NK-92 (cell line): ENCODE data around the gene TBC1D5.
"Not testable (repeated sequence)": the region's sequence is repeated elsewhere in the genome, so short reads cannot be mapped to it uniquely, and the experiment has no call there.

ENCODE experiments used
- DNase-seq: peaks from one replicate; lab custom pipeline; 2025; ENCODE audit not compliant: unreplicated experiment; lab: John Stamatoyannopoulos, UW

TBC1D5 gene

DNA sequence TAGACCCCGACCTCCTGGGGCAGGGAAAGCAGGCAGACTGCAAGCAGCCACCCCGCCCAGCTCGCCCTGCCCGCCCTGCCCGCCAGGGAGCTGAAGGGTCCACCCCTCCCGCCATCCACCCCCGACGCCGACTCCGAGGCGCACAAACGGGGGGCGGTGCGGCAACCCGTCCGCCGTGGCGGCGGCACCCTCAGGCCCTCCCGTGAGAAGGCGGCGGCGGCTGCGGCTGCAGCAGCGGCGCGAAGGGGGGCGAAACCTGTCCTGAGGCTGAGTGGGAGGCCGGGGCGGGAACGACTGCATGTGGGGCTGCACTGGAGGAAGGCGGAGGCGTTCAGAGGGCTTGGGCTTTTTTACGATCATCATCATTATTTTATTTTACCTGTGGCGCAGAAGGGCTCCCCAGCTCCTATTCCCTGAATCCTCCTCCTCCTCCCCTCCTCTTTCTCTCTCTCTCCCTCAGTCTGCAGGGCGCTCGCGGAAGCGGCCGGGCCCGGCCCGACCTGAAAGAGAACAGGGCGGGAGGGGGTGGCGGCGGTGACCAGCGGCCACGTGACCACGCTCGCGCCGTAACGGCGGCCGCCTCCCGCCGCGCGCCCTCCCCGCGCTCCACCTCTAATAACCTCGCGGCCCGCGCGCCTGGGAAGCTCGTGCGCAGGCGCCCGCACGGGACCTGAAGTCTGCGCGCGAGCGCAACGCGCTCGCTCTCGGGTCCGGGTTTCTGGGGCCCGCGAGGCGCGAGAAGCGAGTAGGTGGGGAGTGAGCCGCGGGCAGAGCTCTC lies at the start of gene TBC1D5:
TSS of gene TBC1D5 (minus strand) at position 530 of the 778 bp plus-strand sequence. CDS start 234,061 bp downstream, outside the sequence.
- no peak for DNase-seq

DNA sequence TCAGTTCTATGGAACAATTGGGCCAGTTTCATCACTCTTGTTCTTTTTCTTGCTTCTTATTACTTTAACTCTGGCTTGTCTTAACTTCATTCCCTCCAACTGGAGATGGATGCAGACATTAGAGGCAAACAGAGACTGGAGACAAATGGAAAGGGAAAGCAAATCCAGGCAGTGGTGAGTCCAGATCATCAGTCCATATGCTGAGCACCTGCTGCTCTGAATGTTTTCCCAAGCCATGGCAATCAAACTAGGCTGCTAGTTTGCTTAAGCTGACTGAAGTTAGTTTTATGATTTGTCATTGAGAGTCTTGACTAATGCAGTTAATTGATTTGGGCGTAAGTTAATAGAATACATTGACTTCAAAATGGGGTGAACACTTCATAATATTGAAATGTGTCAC lies 41.0 kb upstream of the TBC1D5 start:
- no peak for DNase-seq

DNA sequence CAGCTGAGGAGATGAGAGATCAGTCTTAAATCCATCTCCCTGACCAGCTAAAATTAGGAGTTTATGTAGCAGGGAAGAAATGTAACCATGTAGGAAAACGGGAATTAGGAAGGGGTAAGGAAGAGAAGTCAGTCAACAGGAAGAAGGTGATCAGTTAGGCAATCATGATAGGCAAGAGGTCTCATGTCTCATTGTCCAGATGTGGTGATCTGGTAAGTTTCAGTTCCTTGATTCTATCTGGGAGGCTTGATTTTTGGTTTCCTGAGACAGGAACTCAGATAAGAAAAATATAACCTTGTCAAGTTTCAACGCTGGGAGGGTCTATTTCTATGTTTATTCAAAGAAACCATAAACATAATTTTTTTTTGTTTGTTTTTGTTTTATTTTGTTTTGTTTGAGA lies 40.3 kb upstream of the TBC1D5 start:
- DNase-seq, result no peak

DNA sequence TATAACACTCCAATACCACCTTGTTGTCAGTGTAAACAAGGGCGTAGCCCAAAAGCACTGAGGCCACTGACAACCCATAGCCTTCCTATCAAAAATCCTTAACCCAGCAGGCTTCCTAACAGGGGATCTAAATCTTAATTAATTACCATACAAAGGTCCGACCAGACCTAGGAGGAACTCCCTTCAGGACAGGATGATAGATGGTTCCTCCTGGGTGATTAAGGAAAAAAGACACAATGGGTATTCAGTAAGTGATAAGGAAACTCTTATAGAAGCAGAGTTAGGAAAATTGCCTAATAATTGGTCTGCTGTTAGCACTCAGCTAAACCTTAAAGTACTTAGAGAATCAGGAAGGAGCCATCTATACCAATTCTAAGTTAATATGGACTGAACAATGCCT lies 37.9 kb upstream of the TBC1D5 start:
- DNase-seq, result not testable (repeated sequence)

GRCh38 chr3:17779304-17780250 lies 37.1 kb upstream of the TBC1D5 start:
- not testable (repeated sequence) for DNase-seq

- not testable (repeated sequence) for DNase-seq
Measured at GRCh38 chr3:17777326-17777725, 34.9 kb upstream of the TBC1D5 start.

- no peak for DNase-seq
Measured at GRCh38 chr3:17775073-17775472, 32.6 kb upstream of the TBC1D5 start.

DNA sequence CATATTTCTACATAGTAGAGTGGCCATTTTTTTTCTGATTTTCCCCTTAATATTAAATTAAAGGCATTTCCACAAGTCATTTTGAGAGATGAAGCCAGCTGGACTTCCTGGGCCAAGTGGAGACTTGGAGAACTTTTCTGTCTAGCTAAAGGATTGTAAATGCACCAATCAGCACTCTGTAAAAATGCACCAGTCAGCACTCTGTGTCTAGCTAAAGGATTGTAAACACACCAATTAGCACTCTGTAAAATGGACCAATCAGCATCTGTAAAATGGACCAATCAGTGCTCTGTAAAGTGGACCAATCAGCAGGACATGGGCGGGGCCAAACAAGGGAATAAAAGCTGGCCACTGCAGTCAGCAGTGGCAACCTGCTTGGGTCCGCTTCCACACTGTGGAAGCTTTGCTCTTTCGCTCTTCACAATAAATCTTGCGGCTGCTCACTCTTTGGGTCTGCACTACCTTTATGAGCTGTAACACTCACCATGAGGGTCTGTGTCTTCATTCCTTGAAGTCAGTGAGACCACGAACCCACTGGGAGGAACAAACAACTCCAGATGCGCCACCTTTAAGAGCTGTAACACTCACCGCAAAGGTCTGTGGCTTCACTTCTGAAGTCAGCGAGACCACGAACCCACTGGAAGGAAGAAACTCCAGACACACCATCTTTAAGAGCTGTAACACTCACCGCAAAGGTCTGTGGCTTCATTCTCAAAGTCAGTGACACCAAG lies 31.9 kb upstream of the TBC1D5 start:
- not testable (repeated sequence) for DNase-seq

DNA sequence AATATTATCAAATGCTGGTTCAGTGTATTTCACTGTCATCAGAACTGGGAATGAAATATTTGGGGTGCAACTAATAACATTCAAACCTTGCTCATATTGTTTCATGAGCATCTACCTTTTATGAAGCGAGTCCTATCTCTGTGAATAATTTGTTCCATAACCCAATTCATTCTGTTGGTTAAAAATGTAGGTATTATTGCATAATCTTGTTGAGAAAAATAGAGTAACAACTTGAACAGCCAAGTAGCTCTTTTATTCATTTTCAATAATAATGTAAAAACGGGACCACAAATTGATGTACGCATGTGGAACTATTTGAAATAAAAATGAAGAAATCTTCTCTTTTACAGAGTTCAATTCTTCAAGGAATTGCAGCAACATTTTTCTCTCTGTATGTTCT lies 30.1 kb upstream of the TBC1D5 start:
- no peak for DNase-seq

- DNase-seq, result no peak
Measured at GRCh38 chr3:17771177-17772017, 29.0 kb upstream of the TBC1D5 start.

GRCh38 chr3:17770682-17771081 lies 28.3 kb upstream of the TBC1D5 start:
- DNase-seq, result no peak

- no peak for DNase-seq
Measured at GRCh38 chr3:17765819-17766472, 23.5 kb upstream of the TBC1D5 start.

- no peak for DNase-seq
Measured at GRCh38 chr3:17761563-17761962, 19.1 kb upstream of the TBC1D5 start.

DNA sequence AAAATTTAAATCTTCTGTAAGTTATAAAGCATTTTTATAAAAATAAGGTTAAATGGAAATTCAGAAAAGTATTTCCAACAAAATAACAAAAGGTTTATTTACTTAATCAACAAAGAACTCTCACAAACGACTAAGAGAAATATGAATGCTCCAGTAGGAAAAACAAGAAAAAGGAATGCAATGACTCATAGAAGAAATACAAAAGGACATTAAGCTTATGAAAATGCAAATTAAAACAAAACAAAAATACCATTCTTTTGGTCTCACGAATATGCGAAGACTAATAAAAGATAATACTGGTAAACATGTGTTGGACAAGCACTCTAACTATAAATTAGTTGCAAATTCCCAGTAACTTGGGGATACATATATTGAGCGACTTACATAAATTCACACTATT lies 17.5 kb upstream of the TBC1D5 start:
- DNase-seq, result no peak

- no peak for DNase-seq
Measured at GRCh38 chr3:17755836-17756235, 13.4 kb upstream of the TBC1D5 start.

- DNase-seq, result no peak
Measured at GRCh38 chr3:17753632-17753992, 11.2 kb upstream of the TBC1D5 start.

DNA sequence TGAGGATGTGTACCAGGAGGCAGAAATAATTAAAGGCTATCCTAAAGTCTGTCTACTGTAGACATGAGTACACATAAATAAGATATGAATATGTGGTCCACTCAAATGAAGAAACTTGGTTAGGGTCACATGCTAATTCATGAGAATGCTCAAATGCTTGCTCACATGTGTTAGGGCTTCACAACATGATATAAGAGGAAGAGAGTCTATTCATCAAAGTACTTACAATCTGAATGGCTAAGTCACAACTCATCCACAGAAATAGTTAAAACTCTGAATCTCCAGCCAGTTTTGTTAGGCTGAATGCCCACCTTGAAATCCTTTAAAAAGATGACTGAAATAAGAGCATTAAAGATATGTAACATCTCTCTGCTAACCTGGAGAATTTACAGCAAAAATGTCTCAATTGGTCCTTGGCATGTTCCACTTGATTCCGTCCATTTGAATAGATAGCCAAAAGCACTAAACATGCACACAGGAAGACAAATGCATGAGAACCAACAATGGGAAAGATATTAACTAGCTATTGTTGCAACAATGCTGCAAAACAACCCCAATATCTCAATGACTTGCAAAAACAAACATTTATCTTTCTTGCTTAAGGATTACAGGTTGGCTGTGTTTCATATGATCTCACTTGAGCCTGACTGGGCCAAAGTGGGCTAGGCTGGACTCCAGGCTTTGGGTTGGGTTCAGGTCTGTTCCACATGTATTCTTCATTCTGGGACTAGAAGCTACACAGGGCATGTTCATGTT lies 10.6 kb upstream of the TBC1D5 start:
- DNase-seq, result no peak

DNA sequence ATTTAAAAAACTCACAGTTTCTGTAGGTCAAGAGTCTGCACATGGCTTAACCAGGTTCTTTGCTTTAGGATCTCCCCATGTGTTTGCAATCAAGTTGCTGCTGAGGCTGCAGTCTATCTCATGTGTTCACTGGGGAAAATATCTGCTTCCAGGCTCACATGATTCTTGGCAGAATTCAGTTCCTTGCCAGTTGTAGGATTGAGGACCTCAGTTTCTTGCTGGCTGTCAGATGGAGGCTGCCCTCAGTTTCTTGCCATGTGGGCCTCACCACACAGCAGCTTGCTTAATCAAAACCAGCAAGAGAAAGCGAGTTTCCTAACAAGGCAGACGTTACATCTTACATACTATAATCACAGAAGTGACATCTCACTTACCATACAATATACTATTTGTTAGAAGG lies 10.0 kb upstream of the TBC1D5 start:
- DNase-seq, result no peak

DNA sequence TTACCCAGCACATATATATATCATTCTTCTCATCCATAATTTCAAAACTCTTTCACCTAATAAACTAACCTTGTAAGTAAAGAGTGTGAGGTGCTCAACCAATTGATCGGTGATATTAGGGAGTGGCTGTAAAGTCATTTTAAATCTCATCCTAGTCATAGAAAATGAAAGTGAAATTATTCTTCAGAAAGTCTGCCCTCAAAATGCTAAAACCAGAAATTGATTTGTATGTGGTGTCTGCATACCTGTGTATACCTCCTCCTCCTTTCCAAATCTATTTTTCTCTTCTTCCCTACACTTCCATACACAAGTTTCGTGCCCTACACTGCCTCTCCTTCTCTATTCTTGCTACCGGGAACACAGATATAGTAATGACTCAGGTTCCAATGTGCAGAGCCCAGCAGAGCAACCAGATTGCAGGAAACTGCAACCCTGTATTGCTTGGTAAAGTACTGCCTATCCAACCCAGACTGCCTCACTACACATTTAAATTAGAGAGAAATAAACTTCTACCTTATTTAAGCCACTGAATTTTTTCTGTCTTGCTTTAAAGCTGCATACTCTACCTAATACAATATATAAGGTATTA lies 7.4 kb upstream of the TBC1D5 start:
- no peak for DNase-seq
